HuH-7 (cell line): ENCODE data around the gene NME4.
"Not testable (repeated sequence)": the region's sequence is repeated elsewhere in the genome, so short reads cannot be mapped to it uniquely, and the experiment has no call there.

Experiments used
- DNase-seq: peaks from one replicate; pipeline ENCODE4 v3.0.0; 2011; ENCODE audit warnings: low spot score

NME4 gene

GRCh38 chr16:397135-397661 is at the start of gene NME4:
TSS of gene NME4 (plus strand) at chr16:397199. CDS start at chr16:397223, 24 bp downstream.
- no peak for DNase-seq

DNA sequence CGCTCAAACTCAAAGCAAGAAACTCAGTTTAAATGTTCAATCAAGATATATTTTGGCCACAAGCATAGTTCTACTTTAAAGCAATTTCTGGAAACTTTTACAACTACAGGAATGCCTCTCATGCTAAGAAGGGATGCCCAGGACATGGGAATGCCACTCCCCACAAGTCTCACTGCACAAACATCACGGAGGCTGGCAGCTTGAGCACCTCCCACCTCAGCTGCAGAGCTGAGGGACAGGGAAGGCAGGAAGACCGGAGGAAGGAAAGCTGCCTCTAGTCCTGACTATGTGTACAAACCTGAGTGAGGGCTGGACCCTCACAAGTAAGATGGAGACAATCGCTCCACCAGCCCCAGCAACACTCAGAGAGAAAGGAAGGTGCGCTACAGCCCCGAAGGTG is 49.8 kb upstream of the NME4 start:
- DNase-seq, result no peak

DNA sequence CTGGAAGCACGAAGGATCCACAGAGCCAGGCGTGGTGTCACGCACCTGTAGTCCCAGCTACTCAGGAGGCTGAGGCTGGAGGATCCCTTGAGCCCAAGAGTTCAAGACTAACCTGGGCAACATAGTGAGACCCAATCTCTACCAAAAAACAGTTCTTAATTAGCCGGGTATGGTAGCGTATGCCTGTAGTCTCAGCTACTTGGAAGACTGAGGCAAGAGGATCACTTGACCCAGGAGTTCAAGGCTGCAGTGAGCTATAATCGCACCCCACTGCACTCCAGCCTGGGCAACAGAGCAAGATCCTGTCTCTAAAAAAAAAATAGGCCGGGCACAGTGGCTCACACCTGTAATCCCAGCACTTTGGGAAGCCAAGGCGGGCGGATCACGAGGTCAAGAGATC is 48.5 kb upstream of the NME4 start:
- DNase-seq, result not testable (repeated sequence)

DNA sequence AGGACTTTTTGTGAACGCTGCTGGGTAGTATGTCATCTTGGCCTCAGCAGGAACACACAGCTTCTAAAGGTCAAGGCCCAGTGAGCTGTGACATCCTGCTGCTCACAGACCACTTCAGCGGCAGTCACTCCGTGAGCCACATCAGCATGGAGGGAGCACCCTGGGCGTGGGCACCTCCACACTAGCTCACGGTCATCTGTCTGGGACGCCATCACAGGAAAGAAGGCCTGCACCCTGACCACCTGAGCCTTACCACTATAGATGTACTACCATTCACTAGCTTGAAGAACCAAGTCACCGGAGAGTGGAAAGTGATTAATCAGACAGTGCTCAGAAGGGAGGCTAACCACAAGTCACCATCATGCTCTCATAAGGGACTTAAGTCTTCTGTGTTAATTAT is 47.8 kb upstream of the NME4 start:
- DNase-seq, result no peak

DNA sequence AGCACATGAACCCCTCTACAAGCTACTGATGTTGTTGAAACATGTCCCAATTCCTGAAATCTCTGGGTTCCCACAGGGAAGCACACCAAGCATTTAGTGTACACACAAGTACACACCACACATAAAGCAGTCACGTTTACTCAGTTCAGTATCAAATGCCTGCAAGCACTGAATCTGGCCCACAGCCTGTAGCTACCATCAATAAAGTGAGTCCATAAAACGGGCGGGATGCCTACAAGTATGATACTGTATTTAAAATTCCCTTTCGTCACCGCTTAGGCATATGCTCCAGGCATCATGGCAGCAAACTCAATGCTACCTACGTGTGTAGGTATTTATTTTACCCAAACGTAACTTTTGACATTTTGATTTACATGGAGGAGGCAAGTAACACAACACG is 46.8 kb upstream of the NME4 start:
- DNase-seq, result no peak

DNA sequence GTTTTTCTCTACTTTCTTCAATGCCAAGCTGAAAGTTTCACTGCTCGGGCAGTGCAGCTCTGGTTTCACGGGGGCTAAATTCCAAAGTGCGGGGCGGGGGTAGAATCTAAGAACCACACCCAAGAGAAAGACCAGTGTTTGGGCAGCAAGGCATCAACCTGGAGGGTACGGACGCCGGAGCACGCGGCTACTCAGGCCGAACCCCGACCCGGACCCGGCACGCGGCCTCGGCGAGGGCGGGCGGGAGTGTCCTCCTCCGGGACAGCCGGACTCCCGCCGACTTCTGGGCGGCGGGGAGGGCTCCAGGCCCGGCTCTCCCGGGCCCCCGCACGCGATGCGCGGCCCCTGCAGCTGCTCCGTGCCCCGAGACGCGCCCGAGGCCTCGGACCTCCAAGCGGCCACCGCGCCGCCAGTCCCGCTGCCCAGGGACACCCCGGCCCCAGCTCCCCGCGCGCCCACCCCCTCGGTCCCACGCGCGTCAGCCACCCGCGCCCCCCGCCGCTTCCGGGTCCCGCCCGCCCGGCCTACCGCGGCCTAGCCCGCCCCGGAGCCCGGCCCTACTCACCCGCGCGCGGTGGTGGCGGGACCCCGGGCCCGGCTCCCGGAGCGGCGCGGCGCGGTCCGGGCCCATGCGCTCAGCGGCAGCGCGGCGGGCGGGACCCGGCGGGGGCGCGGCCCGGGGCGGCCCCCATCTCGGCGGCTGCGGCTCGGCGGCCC is 45.0 kb upstream of the NME4 start:
- no peak for DNase-seq

DNA sequence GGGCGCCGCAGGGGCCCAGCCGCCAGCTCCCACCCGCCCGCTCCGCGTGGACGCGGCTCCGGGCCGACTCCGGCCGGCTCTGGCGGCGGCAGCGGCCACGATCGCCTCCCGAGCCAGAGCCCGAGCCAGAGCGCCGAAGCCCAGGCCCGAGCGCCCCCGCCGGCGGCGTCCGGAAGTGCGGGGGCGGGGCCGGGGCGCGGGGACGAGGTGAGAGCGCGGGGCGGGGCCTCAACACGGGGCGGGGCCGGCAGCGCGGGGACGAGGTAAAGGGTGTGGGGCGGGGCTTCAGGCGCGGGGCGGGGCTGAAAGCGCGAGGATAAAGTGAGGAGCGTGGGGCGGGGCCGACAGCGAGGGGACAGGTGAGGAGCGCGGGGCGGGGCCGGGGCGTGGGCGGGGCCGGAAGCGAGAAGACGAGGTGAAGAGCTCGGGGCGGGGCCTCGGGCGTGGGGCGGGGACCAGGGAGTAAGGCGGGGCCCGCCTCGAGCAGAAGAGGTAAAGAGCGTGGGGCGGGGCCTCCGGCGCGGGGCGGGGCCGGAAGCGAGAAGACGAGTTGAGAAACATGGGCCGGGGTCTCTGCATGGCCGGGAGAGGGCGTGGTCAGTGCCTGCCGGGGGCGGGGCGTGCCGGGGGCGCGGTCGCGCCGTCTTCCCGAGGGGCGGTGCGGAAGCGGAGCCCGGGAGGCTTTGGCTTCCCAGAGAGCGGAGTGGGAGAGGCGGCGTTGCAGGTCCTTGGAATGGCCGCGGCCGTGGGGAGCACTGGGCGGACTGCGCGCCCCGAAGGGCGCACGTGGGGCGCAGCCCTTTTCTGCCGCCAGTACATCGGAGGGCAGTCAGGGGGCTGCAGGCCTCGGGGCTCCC is 44.2 kb upstream of the NME4 start, which contains the start of gene AXIN1:
AXIN1 (minus strand) TSS at position 177 of the 857 bp plus-strand sequence. CDS start 5,698 bp downstream, outside the sequence.
- peak; percentile 69 for DNase-seq

DNA sequence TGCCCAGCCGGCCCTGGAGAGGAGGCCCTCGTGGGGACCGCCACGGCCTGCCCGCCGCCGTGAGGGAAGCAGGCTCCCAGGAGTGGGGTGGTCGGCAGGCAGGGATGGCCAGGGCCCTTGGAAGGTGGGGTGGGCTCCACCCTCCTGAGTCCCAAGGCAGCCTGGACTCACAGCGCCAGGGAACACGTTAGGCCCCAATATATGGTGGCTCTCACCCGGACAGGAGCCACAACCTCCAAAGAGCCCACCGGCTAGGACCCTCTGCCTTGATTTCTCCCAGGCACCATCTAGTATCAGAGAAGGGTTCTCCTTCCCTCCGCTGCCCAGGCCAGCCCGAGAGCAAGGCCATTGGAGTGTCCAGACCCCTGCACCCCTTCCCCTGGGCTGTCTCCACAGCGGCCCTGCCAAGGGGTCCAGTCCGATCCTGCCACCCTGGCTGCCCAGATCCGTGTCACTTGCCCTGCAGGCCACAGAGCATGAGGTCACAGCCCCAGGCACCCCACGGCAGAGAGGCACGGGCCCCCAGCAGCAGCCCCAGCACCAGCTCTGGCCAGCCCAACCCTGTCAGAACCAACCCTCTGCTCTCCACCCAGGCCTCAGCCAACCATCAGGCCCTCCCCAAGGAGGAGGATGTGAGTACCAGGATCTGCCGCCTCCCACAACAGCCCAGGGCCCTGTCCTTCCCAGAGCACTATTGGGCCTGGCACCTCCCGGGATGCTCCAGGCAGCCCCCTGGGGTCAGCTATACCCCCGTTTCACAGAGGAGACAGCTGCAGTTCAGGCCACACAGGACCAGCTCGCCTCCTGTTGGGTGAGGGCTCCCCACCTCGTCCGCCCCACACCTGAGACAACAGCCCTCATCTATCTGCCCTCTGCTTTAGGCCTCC is 43.4 kb upstream of the NME4 start:
- DNase-seq, result no peak

DNA sequence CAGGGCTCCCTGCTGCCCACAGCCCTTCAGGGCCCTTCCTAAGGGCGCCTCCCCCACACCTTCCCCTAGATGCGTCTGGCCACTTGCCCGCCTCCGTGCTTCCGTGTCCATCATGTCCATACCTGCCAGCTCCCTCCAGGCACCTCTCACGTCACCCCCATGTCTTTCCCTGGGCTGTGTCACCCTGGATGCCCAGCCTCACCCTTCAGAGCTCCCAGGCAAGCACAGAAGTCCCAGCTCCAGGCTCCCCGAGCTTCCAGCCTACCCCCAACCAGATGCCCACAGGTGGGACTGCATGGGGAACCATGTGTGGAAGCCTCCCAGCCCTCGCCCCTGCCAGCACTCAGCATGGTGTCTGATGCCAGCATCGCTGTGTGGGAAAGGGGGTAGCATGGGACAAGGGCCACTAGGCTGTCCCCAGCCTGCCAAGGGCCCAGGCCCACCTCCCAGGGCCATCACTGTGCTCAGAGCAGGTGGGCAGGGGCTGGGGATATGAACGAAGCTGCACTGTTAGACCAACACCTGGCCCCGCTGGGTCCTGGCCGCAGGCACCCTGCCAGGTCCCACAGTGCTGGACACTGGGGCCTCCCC is 42.6 kb upstream of the NME4 start:
- DNase-seq, result no peak

- DNase-seq, result no peak
Observed at GRCh38 chr16:354971-355461, 42.0 kb upstream of the NME4 start.

- DNase-seq, result no peak
Observed at GRCh38 chr16:356741-357140, 40.3 kb upstream of the NME4 start.

DNA sequence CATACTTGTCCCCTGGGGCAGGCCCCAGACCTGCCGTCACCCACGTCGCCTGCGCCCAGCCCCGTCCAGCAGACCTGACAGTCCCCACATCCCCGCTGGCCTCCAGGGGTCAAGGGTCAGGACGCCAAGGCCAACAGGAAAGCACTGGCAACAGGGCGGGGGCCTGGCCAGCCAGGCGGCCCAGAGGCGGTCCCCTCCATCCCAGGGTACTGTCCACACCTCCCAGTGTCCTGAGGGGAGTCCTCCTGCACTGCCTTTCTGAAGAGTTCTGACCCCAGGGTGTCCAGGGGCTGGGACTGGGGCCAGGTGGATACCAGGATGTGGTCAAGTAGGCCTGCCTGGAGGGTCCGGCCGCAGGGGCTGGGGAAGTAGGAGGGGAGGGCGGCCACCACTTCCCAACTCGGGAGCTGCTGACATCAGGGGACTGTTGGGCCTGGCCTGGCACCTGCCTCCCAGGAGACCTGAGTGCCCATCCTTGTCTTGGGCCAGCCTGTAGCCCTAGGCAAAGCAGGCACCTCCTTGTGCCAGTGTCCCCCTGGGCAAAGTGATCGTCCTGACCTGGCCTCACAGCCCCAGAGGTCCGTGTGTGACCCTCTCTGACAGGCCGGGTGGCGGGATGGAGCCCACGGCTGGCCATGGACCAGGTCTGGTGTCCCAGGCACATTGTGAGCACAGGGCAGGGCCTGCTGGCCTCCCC is 37.8 kb upstream of the NME4 start:
- DNase-seq, result no peak

DNA sequence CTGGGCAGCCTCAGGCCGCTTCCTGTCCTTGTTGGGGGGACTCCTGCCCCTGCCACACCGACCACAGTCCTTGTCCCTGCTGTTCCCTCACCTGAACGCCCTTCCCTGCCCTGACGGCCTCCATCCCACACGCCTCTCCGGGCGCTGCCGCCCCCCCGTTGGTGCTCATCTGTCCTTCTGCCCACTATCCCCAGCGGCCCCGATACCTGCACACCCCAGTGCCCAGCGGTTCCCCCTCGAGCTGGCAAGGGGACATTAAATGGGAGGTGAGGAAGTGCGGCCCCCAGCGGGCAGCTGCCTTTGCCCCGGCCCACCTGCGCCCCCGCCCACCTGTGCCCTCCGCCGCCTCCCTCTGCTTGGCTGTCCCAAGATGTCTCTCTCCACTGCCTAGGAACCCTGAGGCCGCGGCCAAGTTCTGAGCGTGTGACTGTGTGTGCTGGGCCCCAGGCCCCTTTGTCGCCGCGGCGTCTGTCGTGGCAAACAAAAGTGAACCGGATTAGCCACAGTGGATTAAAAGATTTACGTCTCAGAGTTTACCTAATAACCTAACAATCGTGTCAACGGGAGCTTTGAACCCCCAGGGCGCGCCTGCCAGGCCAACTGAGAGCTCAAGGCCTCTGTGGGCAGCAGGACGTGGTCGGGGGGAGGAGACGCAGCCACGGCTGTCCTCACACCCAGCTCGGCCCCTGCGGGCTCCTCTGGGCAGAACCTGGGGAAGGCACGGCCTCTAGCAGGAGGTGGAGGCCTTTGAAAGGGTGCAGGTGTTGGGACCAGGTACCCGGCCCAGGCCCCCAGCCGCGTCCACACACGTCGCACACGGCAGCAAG is 36.9 kb upstream of the NME4 start:
- no peak for DNase-seq

DNA sequence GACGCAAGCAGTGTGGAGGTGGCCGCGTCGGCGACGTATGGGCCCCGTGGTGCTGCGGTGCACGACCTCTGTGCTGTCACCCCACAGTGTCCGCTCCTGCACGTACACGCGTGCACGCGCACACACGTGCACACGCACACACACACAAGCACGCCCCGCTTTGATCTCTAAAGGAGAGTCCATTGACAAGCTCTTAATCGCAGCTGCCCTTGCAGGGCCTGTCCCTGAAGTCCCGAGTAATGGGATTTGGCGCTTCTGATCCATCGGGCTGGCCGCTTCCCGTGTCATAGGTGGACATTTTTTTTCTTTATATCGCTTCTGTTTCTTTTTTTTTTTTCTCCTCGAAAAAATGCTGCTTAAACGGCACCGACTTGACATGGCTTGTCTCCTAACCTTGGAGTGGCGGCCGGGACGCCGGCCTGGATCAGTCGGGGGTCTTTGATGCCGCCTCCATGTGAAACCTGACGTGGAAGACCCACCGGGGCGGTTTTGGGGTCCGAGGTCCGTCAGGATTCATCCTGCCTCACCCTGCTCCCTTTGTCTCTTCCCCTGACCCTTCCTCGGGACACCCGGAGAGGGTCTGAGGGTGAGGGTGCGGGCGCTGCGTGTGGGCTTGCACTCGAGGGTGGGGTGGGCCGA is 36.2 kb upstream of the NME4 start:
- DNase-seq, result no peak

DNA sequence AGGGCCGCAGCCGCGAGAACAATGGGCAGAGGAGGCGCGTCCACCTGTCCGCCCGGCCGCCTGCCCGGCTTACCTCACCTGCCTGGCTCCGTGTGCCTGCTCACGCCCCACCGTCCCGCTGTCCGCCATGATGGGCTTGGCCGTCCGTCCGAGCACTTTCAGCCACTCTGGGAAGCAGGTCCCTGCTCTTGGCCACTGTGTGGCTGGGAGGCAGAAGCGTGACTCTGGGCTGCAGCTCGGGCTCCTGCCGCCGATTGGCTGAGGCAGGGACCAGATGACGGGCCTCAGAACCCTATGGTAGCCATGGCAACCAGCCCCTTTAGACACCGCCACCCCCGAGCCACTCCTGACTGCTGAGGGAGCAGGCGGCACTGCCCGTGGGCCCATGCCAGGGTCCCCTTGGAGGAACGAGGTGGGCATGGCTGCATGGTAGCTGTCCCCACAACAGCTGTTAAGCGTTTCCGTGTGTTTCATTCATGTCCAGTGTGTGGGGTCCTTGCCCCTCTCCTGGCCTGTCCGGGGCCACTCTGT is 35.6 kb upstream of the NME4 start:
- DNase-seq, result no peak

DNA sequence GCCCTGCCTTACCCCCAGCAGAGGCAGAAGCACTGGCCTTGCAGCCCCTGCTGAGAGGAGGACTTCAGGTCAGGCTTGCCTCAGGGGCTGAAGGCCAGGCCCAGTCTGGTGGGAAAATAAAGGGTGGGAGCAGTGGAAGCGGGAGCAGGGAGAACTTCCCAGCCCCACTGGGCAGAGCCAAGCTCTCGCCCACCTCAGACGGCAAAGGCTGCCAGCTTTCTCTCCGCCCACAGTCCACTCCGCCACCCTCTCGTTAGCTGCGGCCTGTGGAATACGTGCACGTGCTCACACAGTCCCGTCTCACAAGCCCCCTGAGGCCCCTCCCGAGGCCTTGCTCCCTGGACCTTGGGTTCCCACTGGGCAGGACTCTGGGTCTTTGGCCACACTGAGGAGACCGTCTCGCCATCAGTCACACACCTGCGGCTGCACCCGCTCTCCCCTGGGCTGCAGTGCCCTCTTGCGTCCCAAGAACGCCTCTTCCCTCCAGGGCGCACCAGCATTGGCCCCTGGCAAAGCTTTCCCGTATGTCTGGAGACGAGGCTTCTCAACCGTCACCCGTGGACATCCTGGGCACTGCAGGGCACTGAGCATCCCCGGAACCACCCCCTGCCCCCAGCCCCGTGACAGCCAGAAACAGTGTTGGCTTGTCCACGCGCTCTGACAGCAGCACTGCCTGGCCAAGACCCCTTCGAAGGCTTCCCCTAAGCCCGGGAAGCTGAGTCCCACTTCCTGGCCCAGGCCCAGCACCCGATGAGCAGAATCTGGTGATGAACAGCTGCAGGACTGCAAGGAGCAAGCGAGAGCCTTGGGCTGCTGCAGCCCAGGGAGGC is 34.9 kb upstream of the NME4 start:
- peak; percentile 91 for DNase-seq

DNA sequence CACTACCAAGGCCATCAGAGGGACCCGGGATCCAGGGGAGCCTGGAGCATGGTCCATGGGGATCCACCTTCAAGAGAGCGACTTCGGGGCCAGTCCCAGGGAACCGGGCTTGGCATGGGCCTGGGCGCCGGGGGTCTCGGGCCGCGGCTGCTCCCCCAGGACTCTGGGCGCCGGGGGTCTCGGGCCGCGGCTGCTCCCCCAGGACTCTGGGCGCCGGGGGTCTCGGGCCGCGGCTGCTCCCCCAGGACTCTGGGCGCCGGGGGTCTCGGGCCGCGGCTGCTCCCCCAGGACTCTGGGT is 34.3 kb upstream of the NME4 start:
- DNase-seq, result not testable (repeated sequence)

- no peak for DNase-seq
Observed at GRCh38 chr16:363110-363765, 33.8 kb upstream of the NME4 start.
